D341Med (cell line): Measurements from ENCODE around the gene TNFRSF17.

Experiments
- DNase-seq: peaks from one replicate; pipeline ENCODE4 v3.0.0; 2012; ENCODE audit warnings: low spot score

TNFRSF17 gene

GRCh38 chr16:12002447-12003006 is 37.5 kb downstream of the TNFRSF17 start:
- DNase-seq: peak; percentile 77

DNA sequence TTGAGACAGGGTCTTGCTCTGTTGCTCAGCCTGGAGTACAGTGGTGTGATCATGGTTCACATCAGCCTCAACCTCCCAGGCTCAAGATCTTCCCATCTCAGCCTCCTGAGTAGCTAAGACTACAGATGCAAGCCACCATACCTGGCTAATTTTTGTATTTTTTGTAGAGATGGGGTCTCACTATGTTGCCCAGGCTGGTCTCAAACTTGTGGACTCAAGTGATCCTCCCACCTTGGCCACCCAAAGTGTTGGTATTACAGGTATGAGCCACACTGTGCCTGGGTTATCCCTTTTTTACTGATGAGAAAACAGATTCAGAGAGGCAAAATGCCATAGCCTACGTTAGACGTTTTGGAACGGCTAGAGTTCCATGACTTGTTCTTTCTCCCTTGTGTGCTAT is 41.6 kb downstream of the TNFRSF17 start:
- DNase-seq: no peak

GRCh38 chr16:12009462-12009861 is 44.5 kb downstream of the TNFRSF17 start:
- no peak for DNase-seq

DNA sequence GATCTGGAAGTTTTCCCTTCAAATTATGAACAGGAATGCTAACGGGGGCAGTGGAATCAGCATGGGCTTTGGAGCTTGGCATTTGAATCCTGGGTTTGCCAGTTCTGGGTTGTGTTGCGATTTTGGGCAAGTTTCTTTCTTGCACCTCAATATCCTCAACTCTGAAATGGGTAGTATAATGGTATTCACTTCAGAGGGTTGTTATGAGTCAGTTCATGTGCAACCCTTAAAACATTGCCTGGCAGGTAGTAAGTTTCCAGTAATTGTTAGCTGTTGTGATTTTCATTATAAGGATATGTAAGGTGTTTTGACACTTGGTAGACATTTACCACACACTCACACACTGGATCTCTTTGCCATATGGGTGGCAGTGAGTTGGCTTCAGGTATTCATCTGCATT is 44.9 kb downstream of the TNFRSF17 start:
- no peak for DNase-seq

DNA sequence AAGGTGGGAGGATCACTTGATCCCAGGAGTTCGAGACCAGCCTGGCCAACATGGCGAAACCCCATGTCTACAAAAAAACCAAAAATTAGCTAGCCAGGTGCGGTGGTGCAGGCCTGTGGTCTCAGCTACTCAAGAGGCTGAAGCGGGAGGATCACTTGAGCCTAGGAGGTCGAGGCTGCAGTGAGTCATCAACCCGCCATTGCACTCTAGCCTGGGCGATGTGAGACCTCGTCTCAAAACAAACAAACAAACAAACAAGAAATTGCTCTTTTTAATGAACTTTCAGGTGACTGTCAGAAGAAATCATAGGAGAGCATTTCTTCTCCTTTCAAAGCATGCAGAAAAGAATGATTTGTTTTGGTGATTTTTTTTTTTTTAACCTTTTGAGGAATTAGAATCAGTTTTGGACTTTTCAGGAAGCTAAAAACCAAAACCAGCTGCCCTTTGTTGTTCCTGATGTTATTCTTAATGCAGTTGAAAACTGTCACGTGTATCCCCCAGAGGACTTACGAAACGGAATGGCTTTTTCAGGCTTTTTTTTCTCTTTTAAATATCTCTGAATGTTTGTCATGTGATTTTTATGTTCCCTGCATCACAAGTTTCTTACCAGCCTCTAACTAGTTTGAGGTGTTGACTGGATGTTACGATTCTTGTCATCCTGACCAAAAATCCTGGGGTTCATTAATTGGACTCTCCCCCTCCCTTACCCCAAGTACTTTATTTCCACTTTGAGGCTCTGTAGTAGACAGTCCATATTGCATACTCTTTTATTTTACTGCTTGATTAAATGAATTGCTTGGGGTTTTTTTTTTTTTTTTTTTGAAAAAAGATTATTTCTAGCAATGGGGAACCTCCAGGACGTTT is 45.6 kb downstream of the TNFRSF17 start:
- no peak for DNase-seq

DNA sequence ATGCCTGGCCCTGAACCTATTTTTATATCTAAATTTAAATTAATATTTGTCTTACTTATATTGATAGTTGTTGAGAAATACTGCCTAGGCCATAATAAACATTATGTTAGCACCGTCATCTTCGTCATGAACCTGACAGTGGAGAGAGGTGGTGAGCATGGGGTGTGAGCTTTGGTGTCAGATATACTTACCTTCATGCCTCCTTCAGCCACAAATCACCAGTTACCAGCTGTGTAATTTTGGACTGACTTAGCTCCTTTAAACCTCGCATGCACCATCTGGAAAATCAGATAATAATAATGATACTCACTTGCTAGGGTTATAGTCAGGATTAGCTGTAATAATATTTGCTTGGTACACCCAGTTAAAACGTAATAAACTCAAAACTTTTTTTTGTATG is 46.6 kb downstream of the TNFRSF17 start:
- DNase-seq: no peak

DNA sequence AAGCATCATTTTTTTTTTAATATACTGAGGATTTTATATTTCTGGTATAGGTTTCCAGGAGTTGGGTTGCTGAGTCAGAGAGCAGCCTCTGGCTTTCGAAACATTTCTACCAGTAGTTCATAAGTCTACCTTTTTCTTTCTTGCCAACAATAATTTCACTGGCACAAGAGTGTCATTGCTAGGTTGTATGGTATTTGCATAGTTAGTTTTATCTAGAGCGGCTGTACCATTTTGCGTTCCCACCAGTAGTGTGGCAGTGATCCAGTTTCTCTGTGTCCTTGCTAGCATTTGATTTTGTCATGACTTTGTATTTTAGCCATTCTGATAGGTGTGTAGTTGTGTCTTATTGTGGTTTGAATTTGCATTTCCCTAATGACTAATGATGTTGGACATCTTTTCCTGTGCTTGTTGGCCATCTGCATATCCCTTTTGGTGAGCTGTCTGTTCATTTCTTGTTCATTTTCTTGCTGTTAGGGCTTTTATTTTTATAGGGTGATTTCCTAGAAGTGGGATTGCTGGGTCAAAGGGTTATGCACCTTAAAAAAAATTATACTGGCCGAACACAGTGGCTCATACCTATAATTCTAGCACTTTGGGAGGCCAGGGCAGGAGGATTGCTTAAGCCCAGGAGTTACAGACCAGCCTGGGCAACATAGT is 51.4 kb downstream of the TNFRSF17 start:
- DNase-seq: no peak

- DNase-seq: no peak
Measured at GRCh38 chr16:12017558-12017957, 52.5 kb downstream of the TNFRSF17 start.
